Stimulated activated CD8-positive, alpha-beta memory T cell treated with anti-CD3 and anti-CD28 coated beads, Interleukin-7, amount 100 ng/mL, for 1 hour (primary cell): ENCODE results near the gene DEPP1.
A peak's percentile ranks its signal among the peaks of the same experiment; 100 is the strongest.
"Not testable (repeated sequence)": the region's sequence is repeated elsewhere in the genome, so short reads cannot be mapped to it uniquely, and the experiment has no call there.

Source experiments
- DNase-seq, 2 donors: peaks; one replicate each; pipeline ENCODE4 v3.0.0-alpha.2; 2020; ENCODE audit warnings: low read depth in 2 of 2

The DEPP1 gene

GRCh38 chr10:44978570-44979280 lies at the start of gene DEPP1:
Gene DEPP1, minus strand, starts transcription at chr10:44978809. Its CDS starts 779 bp downstream, at chr10:44978030.
- DNase-seq: no peak

- DNase-seq: no peak
Measured at GRCh38 chr10:45023426-45023825, 44.8 kb upstream of the DEPP1 start.

GRCh38 chr10:45015590-45015989 lies 37.0 kb upstream of the DEPP1 start:
- no peak for DNase-seq

GRCh38 chr10:45014557-45014956 lies 35.9 kb upstream of the DEPP1 start:
- not testable (repeated sequence) for DNase-seq

- DNase-seq: no peak
Measured at GRCh38 chr10:45008524-45009161, 30.0 kb upstream of the DEPP1 start.

GRCh38 chr10:45006276-45007030 lies 27.8 kb upstream of the DEPP1 start:
- no peak for DNase-seq

GRCh38 chr10:45005284-45005683 lies 26.7 kb upstream of the DEPP1 start:
- DNase-seq: no peak

- no peak for DNase-seq
Measured at GRCh38 chr10:45004661-45005060, 26.1 kb upstream of the DEPP1 start.

GRCh38 chr10:45003432-45004000 lies 24.9 kb upstream of the DEPP1 start:
- DNase-seq: no peak

- peak; percentile 11 to 21 for DNase-seq
Measured at GRCh38 chr10:45001381-45002148, 23.0 kb upstream of the DEPP1 start.

- peak; percentile 51 to 58 for DNase-seq
Measured at GRCh38 chr10:45000752-45001380, 22.3 kb upstream of the DEPP1 start, which contains the start of gene ZNF22. Gene ZNF22, plus strand, starts transcription at chr10:45000923. Its CDS starts 2,446 bp downstream, at chr10:45003369.

GRCh38 chr10:45000138-45000751 lies 21.6 kb upstream of the DEPP1 start:
- no peak for DNase-seq

GRCh38 chr10:44998146-44998631 lies 19.6 kb upstream of the DEPP1 start:
- DNase-seq: no peak

- DNase-seq: no peak
Measured at GRCh38 chr10:44997105-44997748, 18.6 kb upstream of the DEPP1 start.

- no peak for DNase-seq
Measured at GRCh38 chr10:44995914-44996669, 17.5 kb upstream of the DEPP1 start.

GRCh38 chr10:44995581-44995913 lies 16.9 kb upstream of the DEPP1 start:
- DNase-seq: no peak

- no peak for DNase-seq
Measured at GRCh38 chr10:44994752-44995530, 16.3 kb upstream of the DEPP1 start.
